HL-60 (cell line): ENCODE measurements around the gene GSAP.

ENCODE experiments used
- DNase-seq, 2 experiments: peaks; one replicate each; pipeline ENCODE4 v3.0.0-alpha.2; 2010 to 2020; ENCODE audit warnings: low read depth in 1 of 2, low spot score in 1 of 2
- H3K27ac ChIP-seq: fragments of 250-450 bp; sonication (Bioruptor Pico); replicated peaks from 2 replicates; pipeline ENCODE4 v1.5.1; 2020; ENCODE audit warnings: mild to moderate bottlenecking, moderate library complexity
- H3K27me3 ChIP-seq: fragments of 250-450 bp; sonication (Bioruptor Pico); 2 replicates; pipeline ENCODE4 v1.5.1; 2021; ENCODE audit warnings: mild to moderate bottlenecking, moderate library complexity; ENCODE audit not compliant: insufficient read depth, poor library complexity, severe bottlenecking
- H3K4me3 ChIP-seq: replicated peaks from 2 replicates; pipeline ENCODE4 v1.5.1; 2011; ENCODE audit warnings: mild to moderate bottlenecking, control low read depth, low read length; ENCODE audit not compliant: insufficient read depth
- GABPA ChIP-seq: IDR thresholded peaks from 2 replicates; pipeline ENCODE4 v1.6.1; 2012; ENCODE audit warnings: low read depth
- POLR2AphosphoS5 ChIP-seq: IDR thresholded peaks from 2 replicates; pipeline ENCODE4 v1.6.1; 2012; ENCODE audit warnings: low read depth
- SPI1 ChIP-seq: IDR thresholded peaks from 2 replicates; pipeline ENCODE4 v1.6.1; 2012; ENCODE audit warnings: low read depth, mild to moderate bottlenecking, borderline replicate concordance
- TF ChIP-seq, protein P1 (sequence below): IDR thresholded peaks from one replicate; pipeline ENCODE4 v1.5.1; 2011; ENCODE audit warnings: low read length, control low read depth, inconsistent platforms; ENCODE audit not compliant: insufficient read depth
- TF ChIP-seq, protein P2 (sequence below): IDR thresholded peaks from 2 replicates; pipeline ENCODE4 v1.6.1; 2012; ENCODE audit warnings: low read depth; ENCODE audit not compliant: insufficient replicate concordance

The GSAP gene

GRCh38 chr7:77425101-77426051 is 9.2 kb upstream of the GSAP start:
- no peak for DNase-seq
- TF ChIP-seq POLR2AphosphoS5 (no peak), SPI1 (no peak), GABPA (no peak)
- TF ChIP-seq, protein P1, sequence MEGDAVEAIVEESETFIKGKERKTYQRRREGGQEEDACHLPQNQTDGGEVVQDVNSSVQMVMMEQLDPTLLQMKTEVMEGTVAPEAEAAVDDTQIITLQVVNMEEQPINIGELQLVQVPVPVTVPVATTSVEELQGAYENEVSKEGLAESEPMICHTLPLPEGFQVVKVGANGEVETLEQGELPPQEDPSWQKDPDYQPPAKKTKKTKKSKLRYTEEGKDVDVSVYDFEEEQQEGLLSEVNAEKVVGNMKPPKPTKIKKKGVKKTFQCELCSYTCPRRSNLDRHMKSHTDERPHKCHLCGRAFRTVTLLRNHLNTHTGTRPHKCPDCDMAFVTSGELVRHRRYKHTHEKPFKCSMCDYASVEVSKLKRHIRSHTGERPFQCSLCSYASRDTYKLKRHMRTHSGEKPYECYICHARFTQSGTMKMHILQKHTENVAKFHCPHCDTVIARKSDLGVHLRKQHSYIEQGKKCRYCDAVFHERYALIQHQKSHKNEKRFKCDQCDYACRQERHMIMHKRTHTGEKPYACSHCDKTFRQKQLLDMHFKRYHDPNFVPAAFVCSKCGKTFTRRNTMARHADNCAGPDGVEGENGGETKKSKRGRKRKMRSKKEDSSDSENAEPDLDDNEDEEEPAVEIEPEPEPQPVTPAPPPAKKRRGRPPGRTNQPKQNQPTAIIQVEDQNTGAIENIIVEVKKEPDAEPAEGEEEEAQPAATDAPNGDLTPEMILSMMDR, result no peak
- TF ChIP-seq, protein P2, sequence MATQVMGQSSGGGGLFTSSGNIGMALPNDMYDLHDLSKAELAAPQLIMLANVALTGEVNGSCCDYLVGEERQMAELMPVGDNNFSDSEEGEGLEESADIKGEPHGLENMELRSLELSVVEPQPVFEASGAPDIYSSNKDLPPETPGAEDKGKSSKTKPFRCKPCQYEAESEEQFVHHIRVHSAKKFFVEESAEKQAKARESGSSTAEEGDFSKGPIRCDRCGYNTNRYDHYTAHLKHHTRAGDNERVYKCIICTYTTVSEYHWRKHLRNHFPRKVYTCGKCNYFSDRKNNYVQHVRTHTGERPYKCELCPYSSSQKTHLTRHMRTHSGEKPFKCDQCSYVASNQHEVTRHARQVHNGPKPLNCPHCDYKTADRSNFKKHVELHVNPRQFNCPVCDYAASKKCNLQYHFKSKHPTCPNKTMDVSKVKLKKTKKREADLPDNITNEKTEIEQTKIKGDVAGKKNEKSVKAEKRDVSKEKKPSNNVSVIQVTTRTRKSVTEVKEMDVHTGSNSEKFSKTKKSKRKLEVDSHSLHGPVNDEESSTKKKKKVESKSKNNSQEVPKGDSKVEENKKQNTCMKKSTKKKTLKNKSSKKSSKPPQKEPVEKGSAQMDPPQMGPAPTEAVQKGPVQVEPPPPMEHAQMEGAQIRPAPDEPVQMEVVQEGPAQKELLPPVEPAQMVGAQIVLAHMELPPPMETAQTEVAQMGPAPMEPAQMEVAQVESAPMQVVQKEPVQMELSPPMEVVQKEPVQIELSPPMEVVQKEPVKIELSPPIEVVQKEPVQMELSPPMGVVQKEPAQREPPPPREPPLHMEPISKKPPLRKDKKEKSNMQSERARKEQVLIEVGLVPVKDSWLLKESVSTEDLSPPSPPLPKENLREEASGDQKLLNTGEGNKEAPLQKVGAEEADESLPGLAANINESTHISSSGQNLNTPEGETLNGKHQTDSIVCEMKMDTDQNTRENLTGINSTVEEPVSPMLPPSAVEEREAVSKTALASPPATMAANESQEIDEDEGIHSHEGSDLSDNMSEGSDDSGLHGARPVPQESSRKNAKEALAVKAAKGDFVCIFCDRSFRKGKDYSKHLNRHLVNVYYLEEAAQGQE, result no peak
- Histone ChIP-seq H3K27me3 (no peaks in the 10 kb centered on the region), H3K27ac (no peak overlapping the region), H3K4me3 (no peak overlapping the region)

DNA sequence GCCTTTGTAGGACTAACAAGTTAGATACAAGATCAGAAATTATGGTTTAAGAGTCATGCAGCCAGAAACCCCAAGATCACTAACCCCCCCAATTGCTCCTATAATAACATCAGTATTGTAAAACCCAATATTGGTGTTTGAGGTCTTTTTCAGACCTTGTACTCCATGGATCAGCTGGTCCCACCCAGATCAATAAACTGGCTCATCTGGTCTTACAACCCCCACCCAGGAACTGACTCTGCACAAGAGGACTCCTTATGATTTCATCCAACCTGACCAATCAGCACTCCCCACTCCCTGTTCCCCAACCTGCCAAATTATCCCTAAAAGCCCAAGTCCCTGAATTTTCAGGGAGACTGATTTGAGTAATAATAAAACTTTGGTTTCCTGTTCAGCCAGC is 6.4 kb upstream of the GSAP start:
- DNase-seq, result no peak
- no peak overlapping the region for H3K27ac ChIP-seq
- TF ChIP-seq, protein P2, result no peak
- TF ChIP-seq SPI1 (no peak), POLR2AphosphoS5 (no peak), GABPA (no peak)
- TF ChIP-seq, protein P1, result no peak

DNA sequence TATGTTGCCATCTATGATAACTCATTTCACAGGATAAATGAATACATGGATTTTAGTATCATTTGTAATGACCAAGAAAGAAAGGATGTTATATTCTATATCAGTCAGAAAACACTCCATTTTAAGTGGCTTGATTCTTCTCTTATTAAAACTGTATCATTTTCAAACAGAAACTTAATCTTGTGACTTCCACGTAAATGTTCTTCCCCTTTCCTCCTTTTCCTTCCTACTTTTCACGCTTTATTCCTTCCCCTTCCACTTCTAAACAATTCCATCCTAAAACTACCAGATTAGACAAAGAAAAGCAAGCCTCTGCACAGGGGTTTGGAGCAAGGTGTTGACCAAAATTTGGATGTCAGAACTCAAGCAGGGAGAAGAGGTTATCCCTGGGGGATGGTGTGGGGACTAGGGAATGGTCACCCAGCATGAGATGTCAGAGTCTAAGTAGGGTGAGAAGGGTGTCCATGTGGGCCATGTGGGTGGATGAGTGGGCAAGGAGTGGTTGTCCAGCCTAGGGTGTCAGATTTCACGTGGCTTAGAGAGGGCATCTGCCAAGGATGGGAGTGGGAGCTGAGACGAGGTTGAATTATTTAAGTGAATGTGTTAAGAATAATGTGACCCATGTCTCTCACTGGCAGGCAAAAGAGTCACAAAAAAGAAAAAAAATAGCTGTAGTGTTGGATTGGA is 5.0 kb upstream of the GSAP start:
- no peaks in the 10 kb centered on the region for H3K27me3 ChIP-seq
- TF ChIP-seq GABPA (no peak), POLR2AphosphoS5 (no peak), SPI1 (no peak)
- TF ChIP-seq, protein P2, result no peak
- TF ChIP-seq, protein P1, result no peak
- no peak for DNase-seq
- no peak overlapping the region for H3K4me3 ChIP-seq
- H3K27ac ChIP-seq, result no peak overlapping the region

More for the DNA sequence above, 6.4 kb upstream of the GSAP start:
- Histone ChIP-seq H3K4me3 (no peak overlapping the region), H3K27me3 (no peaks in the 10 kb centered on the region)
